ENCODE results near the gene MYF5.
"Not testable (repeated sequence)": the region's sequence is repeated elsewhere in the genome, so short reads cannot be mapped to it uniquely, and the experiment has no call there.

The MYF5 gene

GRCh38 chr12:80716696-80717469 is at the start of gene MYF5:
Gene MYF5 (plus strand): TSS chr12:80716912. CDS start chr12:80717064, 152 bp downstream.
- DNase-seq, result no peak

- no peak for DNase-seq
Observed at GRCh38 chr12:80670214-80670613, 46.5 kb upstream of the MYF5 start.

- not testable (repeated sequence) for DNase-seq
Observed at GRCh38 chr12:80676042-80676636, 40.6 kb upstream of the MYF5 start.

GRCh38 chr12:80676856-80677255 is 39.9 kb upstream of the MYF5 start:
- no peak for DNase-seq

GRCh38 chr12:80677994-80678393 is 38.7 kb upstream of the MYF5 start:
- DNase-seq, result no peak

- no peak for DNase-seq
Observed at GRCh38 chr12:80679346-80680131, 37.2 kb upstream of the MYF5 start.

- no peak for DNase-seq
Observed at GRCh38 chr12:80681287-80681686, 35.4 kb upstream of the MYF5 start.

- DNase-seq, result no peak
Observed at GRCh38 chr12:80681786-80682185, 34.9 kb upstream of the MYF5 start.

- no peak for DNase-seq
Observed at GRCh38 chr12:80684077-80684495, 32.6 kb upstream of the MYF5 start.

- DNase-seq, result no peak
Observed at GRCh38 chr12:80690090-80690489, 26.6 kb upstream of the MYF5 start.

- no peak for DNase-seq
Observed at GRCh38 chr12:80690513-80690912, 26.2 kb upstream of the MYF5 start.

- DNase-seq, result no peak
Observed at GRCh38 chr12:80692114-80692513, 24.6 kb upstream of the MYF5 start.

GRCh38 chr12:80697270-80697887 is 19.3 kb upstream of the MYF5 start:
- DNase-seq, result no peak

GRCh38 chr12:80698256-80698655 is 18.5 kb upstream of the MYF5 start:
- no peak for DNase-seq

- no peak for DNase-seq
Observed at GRCh38 chr12:80698847-80699542, 17.7 kb upstream of the MYF5 start.

- no peak for DNase-seq
Observed at GRCh38 chr12:80700327-80700726, 16.4 kb upstream of the MYF5 start.

- no peak for DNase-seq
Observed at GRCh38 chr12:80701388-80701787, 15.3 kb upstream of the MYF5 start.

- DNase-seq, result peak in 18 of 56 donors; percentile 4 to 65 (median 24)
Observed at GRCh38 chr12:80702889-80703805, 13.6 kb upstream of the MYF5 start.

- DNase-seq, result no peak
Observed at GRCh38 chr12:80704420-80704819, 12.3 kb upstream of the MYF5 start.

All from nucleus accumbens (tissue), 56 donors.